Anterior cingulate cortex (tissue), 58 donors: Measurements from ENCODE around the gene ZNF557.
A peak's percentile ranks its signal among the peaks of the same experiment; 100 is the strongest.
"Not testable (repeated sequence)": the region's sequence is repeated elsewhere in the genome, so short reads cannot be mapped to it uniquely, and the experiment has no call there.

ENCODE experiments used
- DNase-seq, 58 donors: peaks; one replicate each; lab custom pipeline; 2025; lab: John Stamatoyannopoulos, UW

Gene ZNF557

GRCh38 chr19:7069042-7069903 lies at the start of gene ZNF557:
ZNF557 (plus strand) TSS chr19:7069703; CDS start chr19:7075075, 5,372 bp downstream.
- DNase-seq: peak; percentile 74 to 99 (median 96)

DNA sequence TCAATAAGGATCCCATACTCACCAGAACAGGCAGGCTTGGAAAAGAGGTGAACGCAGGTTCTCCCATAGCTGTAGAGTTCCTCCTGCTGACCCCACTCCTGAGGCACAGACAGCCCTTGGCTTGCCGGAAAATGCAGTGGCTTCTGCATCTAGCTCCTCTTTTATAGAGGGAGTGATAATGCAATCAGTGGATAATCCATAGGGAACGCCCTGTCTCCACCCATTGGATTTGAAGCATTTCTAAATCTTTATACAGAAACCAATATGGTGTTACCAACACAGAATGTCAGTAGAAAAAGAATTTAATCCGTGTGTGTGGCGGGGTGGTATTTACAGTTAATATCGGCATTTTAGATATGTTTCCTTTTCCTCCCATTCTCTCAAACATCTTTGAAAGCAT lies 48.2 kb upstream of the ZNF557 start, which contains the start of gene MBD3L2B:
MBD3L2B (minus strand) TSS at position 101 of the 400 bp plus-strand sequence; CDS start at position 67, 34 bp downstream.
- DNase-seq: not testable (repeated sequence)

- DNase-seq: not testable (repeated sequence)
Observed at GRCh38 chr19:7028790-7029189, 40.7 kb upstream of the ZNF557 start.

DNA sequence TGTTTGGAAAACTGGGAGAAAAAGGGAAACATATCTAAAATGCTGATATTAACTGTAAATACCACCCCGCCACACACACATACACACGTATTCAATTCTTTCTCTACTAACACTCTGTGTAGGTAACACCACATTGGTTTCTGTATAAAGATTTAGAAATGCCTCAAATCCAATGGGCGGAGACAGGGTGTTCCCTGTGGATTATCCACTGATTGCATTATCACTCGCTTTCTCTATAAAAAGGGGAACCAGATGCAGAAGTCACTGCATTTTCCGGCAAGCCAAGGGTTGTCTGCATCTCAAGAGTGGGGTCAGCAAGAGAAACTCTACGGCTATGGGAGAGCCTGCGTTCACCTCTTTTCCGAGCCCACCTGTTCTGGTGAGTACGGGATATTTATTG lies 39.2 kb upstream of the ZNF557 start, which contains the start of gene MBD3L5:
MBD3L5 (plus strand) TSS at position 301 of the 400 bp plus-strand sequence; CDS start at position 335, 34 bp downstream.
- DNase-seq: not testable (repeated sequence)

- not testable (repeated sequence) for DNase-seq
Observed at GRCh38 chr19:7040079-7040478, 29.4 kb upstream of the ZNF557 start, which contains the start of gene MBD3L4. MBD3L4 (minus strand) TSS chr19:7040179; CDS start chr19:7040144, 35 bp downstream.

DNA sequence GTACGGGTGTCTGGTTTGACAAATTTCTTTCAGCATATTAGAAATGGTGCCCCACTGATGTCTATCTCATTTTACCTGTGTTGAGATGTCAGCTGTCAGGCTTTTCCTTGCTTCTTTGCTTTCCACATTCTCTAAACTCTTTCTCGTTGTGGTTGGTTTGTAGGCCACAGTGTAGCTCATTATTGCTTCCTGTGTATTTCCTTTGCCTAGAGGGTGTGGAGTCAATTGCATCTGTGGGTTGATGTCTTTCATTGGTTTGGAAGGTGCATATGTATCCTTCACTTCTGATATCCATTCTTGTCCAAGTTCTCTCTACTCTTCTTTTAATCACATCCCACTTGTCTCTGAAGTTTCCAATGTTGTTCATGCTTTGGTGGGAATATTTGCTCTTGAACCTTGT lies 27.9 kb upstream of the ZNF557 start:
- not testable (repeated sequence) for DNase-seq

DNA sequence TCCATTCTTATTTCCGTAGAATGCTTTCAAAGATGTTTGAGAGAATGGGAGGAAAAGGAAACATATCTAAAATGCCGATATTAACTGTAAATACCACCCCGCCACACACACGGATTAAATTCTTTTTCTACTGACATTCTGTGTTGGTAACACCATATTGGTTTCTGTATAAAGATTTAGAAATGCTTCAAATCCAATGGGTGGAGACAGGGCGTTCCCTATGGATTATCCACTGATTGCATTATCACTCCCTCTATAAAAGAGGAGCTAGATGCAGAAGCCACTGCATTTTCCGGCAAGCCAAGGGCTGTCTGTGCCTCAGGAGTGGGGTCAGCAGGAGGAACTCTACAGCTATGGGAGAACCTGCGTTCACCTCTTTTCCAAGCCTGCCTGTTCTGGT lies 20.5 kb upstream of the ZNF557 start, which contains the start of gene MBD3L2:
MBD3L2 (plus strand) TSS at position 301 of the 400 bp plus-strand sequence; CDS start at position 354, 53 bp downstream.
- not testable (repeated sequence) for DNase-seq

GRCh38 chr19:7051421-7051820 lies 18.1 kb upstream of the ZNF557 start:
- not testable (repeated sequence) for DNase-seq

DNA sequence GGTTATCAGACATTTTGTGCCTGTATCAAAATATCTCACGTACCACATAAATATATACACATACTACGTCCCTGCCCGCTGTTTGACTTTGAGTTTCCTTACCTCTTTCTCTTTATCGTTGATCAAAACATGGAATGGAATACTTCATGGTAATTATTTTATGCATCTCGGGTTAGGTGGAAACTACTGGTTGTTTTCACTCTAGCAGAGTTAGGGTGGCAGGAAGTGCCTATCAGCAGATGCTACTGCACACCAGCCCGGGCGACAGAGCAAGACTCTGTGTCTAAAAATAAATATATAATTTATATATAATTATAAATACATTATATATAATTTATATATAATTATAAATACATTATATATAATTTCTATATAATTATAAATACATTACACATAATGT lies 16.6 kb upstream of the ZNF557 start:
- not testable (repeated sequence) for DNase-seq

DNA sequence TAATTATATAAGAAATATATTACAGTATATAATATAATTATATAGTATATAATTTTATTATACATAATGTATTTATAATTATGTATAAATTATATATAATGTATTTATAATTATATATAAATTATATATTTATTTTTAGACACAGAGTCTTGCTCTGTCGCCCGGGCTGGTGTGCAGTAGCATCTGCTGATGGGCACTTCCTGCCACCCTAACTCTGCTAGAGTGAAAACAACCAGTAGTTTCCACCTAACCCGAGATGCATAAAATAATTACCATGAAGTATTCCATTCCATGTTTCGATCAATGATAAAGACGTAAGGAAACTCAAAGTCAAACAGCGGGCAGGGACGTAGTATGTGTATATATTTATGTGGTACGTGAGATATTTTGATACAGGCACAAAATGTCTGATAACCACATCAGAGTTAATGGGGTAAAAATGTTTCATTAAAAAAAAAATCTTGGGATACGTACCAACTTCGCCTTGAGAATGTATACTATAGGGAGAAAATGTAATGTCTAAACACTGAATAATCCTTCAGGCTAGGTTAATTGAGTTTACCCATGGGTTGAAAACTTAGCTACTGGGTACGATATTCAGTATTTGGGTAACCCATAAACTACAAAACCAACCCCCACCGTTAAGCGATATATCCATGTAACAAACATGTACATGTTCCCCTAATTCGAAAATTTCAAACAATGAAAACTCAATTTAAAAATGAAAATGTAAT lies 14.7 kb upstream of the ZNF557 start:
- DNase-seq: not testable (repeated sequence)

- DNase-seq: not testable (repeated sequence)
Observed at GRCh38 chr19:7055679-7056078, 13.8 kb upstream of the ZNF557 start.

DNA sequence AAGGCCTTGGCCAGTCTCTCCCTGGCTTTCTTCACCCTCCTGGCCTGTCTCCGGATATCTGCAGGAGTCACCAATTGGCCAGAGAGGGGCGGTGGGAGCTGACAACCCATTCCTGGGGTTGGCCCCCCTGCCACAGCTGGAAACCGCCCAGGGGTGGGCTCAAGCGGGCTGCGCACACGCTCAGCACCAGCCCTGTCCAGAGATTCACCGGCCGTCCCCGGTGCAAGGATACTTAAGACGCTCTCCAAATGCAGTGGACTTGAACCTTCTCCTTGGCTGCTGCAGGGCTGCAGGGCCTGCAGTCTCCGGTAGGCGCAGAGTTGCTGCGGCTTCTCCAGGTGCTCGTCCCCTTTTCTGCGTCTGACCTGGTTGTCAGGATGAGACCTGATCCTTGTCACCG lies 13.1 kb upstream of the ZNF557 start:
- not testable (repeated sequence) for DNase-seq

DNA sequence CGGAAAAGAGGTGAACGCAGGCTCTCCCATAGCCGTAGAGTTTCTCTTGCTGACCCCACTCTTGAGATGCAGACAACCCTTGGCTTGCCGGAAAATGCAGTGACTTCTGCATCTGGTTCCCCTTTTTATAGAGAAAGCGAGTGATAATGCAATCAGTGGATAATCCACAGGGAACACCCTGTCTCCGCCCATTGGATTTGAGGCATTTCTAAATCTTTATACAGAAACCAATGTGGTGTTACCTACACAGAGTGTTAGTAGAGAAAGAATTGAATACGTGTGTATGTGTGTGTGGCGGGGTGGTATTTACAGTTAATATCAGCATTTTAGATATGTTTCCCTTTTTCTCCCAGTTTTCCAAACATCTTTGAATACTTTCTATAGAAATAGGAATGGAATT lies 10.9 kb upstream of the ZNF557 start, which contains the start of gene MBD3L3:
MBD3L3 (minus strand) TSS at position 101 of the 400 bp plus-strand sequence; CDS start at position 30, 71 bp downstream.
- DNase-seq: not testable (repeated sequence)

- DNase-seq: not testable (repeated sequence)
Observed at GRCh38 chr19:7059977-7060376, 9.5 kb upstream of the ZNF557 start.

GRCh38 chr19:7063339-7063738 lies 6.2 kb upstream of the ZNF557 start:
- no peak for DNase-seq

- no peak for DNase-seq
Observed at GRCh38 chr19:7063764-7064418, 5.6 kb upstream of the ZNF557 start.

GRCh38 chr19:7067122-7067521 lies 2.4 kb upstream of the ZNF557 start:
- peak in 1 of 58 donors; percentile 2 for DNase-seq

- DNase-seq: no peak
Observed at GRCh38 chr19:7067716-7068115, 1.8 kb upstream of the ZNF557 start.

GRCh38 chr19:7068599-7068998 lies 904 bp upstream of the ZNF557 start:
- no peak for DNase-seq

GRCh38 chr19:7069904-7070226 lies 362 bp downstream of the ZNF557 start:
- peak in 1 of 58 donors; percentile 32 for DNase-seq
